HL-60 (cell line): Measurements from ENCODE around the gene PTX4.
A peak's percentile ranks its signal among the peaks of the same experiment; 100 is the strongest.

ENCODE experiments used
- DNase-seq, 2 experiments: peaks; one replicate each; pipeline ENCODE4 v3.0.0-alpha.2; 2010 to 2020; ENCODE audit warnings: low read depth in 1 of 2, low spot score in 1 of 2
- H3K27ac ChIP-seq: fragments of 250-450 bp; sonication (Bioruptor Pico); replicated peaks from 2 replicates; pipeline ENCODE4 v1.5.1; 2020; ENCODE audit warnings: mild to moderate bottlenecking, moderate library complexity
- H3K27me3 ChIP-seq: fragments of 250-450 bp; sonication (Bioruptor Pico); 2 replicates; pipeline ENCODE4 v1.5.1; 2021; ENCODE audit warnings: mild to moderate bottlenecking, moderate library complexity; ENCODE audit not compliant: insufficient read depth, poor library complexity, severe bottlenecking
- H3K4me3 ChIP-seq: replicated peaks from 2 replicates; pipeline ENCODE4 v1.5.1; 2011; ENCODE audit warnings: mild to moderate bottlenecking, control low read depth, low read length; ENCODE audit not compliant: insufficient read depth
- CTCF ChIP-seq: IDR thresholded peaks from one replicate; pipeline ENCODE4 v1.5.1; 2011; ENCODE audit warnings: low read length, control low read depth, inconsistent platforms; ENCODE audit not compliant: insufficient read depth
- GABPA ChIP-seq: IDR thresholded peaks from 2 replicates; pipeline ENCODE4 v1.6.1; 2012; ENCODE audit warnings: low read depth
- POLR2AphosphoS5 ChIP-seq: IDR thresholded peaks from 2 replicates; pipeline ENCODE4 v1.6.1; 2012; ENCODE audit warnings: low read depth
- REST ChIP-seq: IDR thresholded peaks from 2 replicates; pipeline ENCODE4 v1.6.1; 2012; ENCODE audit warnings: low read depth; ENCODE audit not compliant: insufficient replicate concordance
- SPI1 ChIP-seq: IDR thresholded peaks from 2 replicates; pipeline ENCODE4 v1.6.1; 2012; ENCODE audit warnings: low read depth, mild to moderate bottlenecking, borderline replicate concordance

Gene PTX4

GRCh38 chr16:1450841-1451240, 37.9 kb downstream of the PTX4 start:
- no peaks in the 10 kb centered on the region for H3K27me3 ChIP-seq
- no peak for DNase-seq
- TF ChIP-seq POLR2AphosphoS5 (0 out of 2 replicates have a peak, but pooled peaks have one; percentile 12), GABPA (no peak)
- H3K27ac ChIP-seq: no peak overlapping the region
- no peak overlapping the region for H3K4me3 ChIP-seq

- no peak overlapping the region for H3K27ac ChIP-seq
- no peaks in the 10 kb centered on the region for H3K27me3 ChIP-seq
- H3K4me3 ChIP-seq: no peak overlapping the region
- TF ChIP-seq CTCF (no peak), POLR2AphosphoS5 (no peak), SPI1 (no peak), GABPA (no peak), REST (no peak)
- DNase-seq: peak in 1 of 2 experiments; percentile 44
These were observed 38.5 kb downstream of the PTX4 start for GRCh38 chr16:1450218-1450617.

- Histone ChIP-seq H3K27ac (no peak overlapping the region), H3K4me3 (no peak overlapping the region), H3K27me3 (no peaks in the 10 kb centered on the region)
- no peak for DNase-seq
- 0 out of 2 replicates have a peak, but pooled peaks have one; percentile 22 for TF ChIP-seq POLR2AphosphoS5
- TF ChIP-seq CTCF: no peak
- no peak for TF ChIP-seq REST
- TF ChIP-seq GABPA: no peak
- no peak for TF ChIP-seq SPI1
These were observed 39.4 kb downstream of the PTX4 start for GRCh38 chr16:1449201-1449788.

- H3K4me3 ChIP-seq: no peak overlapping the region
- DNase-seq: no peak
- no peak for TF ChIP-seq SPI1
- TF ChIP-seq CTCF: no peak
- no peak for TF ChIP-seq REST
- TF ChIP-seq POLR2AphosphoS5: no peak
- no peak for TF ChIP-seq GABPA
These were observed 40.1 kb downstream of the PTX4 start for GRCh38 chr16:1448536-1449116.

More at GRCh38 chr16:1448536-1449116, 40.1 kb downstream of the PTX4 start:
- Histone ChIP-seq H3K27ac (no peak overlapping the region), H3K27me3 (no peaks in the 10 kb centered on the region)
